BE2C (cell line): ENCODE results near the gene RAB28. TPM values are rescaled to one million over a fixed set of nuclear protein-coding genes. Genes with fewer than 3 reads are reported as not detected.

Experiments
- DNase-seq: peaks from one replicate; pipeline ENCODE4 v3.0.0-alpha.2; 2020
- H3K27me3 ChIP-seq: fragments of 250-450 bp; sonication (Bioruptor Pico); 2 replicates; pipeline ENCODE4 v1.5.1; 2020; ENCODE audit warnings: mild to moderate bottlenecking
- H3K36me3 ChIP-seq: fragments of 250-450 bp; sonication (Bioruptor Pico); 2 replicates; pipeline ENCODE4 v1.5.1; 2020; ENCODE audit warnings: mild to moderate bottlenecking
- H3K4me1 ChIP-seq: fragments of 250-450 bp; sonication (Bioruptor Pico); 2 replicates; pipeline ENCODE4 v1.5.1; 2020
- H3K4me3 ChIP-seq: 2 replicates; pipeline ENCODE4 v1.5.1; 2011; ENCODE audit warnings: low read depth, low read length
- H3K9me3 ChIP-seq: fragments of 250-450 bp; sonication (Bioruptor Pico); 2 replicates; pipeline ENCODE4 v1.5.1; 2020
- polyA plus RNA-seq: library from polyadenylated mRNA; unstranded; fragments of >200 nt; gene quantifications from one replicate; pipeline ENCODE4 v1.2.1, GENCODE V29; 2012; ENCODE audit warnings: low read depth, missing spikeins; ENCODE audit not compliant: insufficient read length, insufficient read depth
- TF ChIP-seq, protein P1 (sequence below): IDR thresholded peaks from 2 replicates; pipeline ENCODE4 v1.5.1; 2012; ENCODE audit warnings: mild to moderate bottlenecking, low read depth, low read length

RAB28 gene
- 9.3 TPM for polyA plus RNA-seq

DNA sequence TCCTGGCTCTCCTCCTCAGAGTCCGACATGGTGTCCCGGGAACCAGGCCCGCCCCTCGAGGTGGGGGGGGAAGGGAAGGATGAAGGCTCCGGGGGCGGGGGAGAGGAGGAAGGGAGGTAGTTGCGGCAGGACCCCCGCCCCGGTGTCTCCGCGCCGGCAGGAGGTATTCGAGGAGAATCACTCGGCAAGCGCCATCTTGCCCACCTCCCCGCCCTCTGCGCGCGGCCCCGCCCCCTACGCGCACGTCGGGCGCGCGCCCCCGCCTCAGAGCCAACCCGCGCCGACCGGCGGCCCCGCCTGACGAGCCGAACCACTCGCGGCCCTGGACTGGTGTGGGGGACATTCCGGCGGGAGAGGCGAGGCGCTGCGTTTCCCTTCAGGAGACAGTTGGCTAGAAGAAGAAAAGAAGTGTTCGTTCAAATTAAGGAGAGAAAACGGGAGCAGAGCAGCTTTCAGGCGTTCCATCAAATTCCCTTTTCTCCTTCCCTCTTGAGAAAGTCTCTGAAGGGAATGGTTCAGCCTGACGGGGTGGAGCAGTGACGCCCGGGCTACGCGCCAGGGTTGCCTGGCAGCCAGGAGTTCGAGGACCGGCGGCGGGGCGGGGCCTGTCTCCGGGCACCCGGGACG, at the start of gene RAB28:
Gene RAB28, minus strand, starts transcription at position 219 of the 627 bp plus-strand sequence.
- DNase-seq = peak; percentile 94
- peak within 1 kb of the TSS; percentile 88 for H3K4me3 ChIP-seq
- H3K36me3 ChIP-seq = no peaks in the 10 kb centered on the region
- no peaks in the 10 kb centered on the region for H3K27me3 ChIP-seq
- no peaks in the 10 kb centered on the region for H3K4me1 ChIP-seq
- no peaks in the 10 kb centered on the region for H3K9me3 ChIP-seq
- TF ChIP-seq, protein P1, sequence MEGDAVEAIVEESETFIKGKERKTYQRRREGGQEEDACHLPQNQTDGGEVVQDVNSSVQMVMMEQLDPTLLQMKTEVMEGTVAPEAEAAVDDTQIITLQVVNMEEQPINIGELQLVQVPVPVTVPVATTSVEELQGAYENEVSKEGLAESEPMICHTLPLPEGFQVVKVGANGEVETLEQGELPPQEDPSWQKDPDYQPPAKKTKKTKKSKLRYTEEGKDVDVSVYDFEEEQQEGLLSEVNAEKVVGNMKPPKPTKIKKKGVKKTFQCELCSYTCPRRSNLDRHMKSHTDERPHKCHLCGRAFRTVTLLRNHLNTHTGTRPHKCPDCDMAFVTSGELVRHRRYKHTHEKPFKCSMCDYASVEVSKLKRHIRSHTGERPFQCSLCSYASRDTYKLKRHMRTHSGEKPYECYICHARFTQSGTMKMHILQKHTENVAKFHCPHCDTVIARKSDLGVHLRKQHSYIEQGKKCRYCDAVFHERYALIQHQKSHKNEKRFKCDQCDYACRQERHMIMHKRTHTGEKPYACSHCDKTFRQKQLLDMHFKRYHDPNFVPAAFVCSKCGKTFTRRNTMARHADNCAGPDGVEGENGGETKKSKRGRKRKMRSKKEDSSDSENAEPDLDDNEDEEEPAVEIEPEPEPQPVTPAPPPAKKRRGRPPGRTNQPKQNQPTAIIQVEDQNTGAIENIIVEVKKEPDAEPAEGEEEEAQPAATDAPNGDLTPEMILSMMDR = no peak

DNA sequence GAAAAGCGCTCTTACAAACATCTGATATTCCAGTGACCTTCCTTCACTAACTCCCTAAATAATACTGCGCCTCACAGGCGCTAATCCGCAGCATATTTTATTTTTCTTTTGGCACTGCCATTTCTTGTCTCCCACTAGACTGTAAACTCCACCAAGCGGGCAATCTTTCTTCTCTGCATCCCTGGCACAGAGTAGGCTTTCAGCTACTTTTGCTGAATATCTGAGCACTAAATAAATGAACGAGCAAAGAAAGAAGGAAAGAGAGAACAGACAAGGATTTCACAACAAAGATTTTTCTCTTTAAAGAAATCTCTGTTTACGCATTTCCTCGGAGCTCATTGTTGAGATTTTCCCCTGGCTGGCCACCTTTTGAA, 47.5 kb upstream of the RAB28 start:
- Histone ChIP-seq H3K4me3 (no peak overlapping the region), H3K27me3 (peaks cover 97% of the 10 kb centered on the region), H3K4me1 (no peaks in the 10 kb centered on the region), H3K36me3 (no peaks in the 10 kb centered on the region), H3K9me3 (no peaks in the 10 kb centered on the region)
- TF ChIP-seq, protein P1 = no peak
- DNase-seq = no peak

DNA sequence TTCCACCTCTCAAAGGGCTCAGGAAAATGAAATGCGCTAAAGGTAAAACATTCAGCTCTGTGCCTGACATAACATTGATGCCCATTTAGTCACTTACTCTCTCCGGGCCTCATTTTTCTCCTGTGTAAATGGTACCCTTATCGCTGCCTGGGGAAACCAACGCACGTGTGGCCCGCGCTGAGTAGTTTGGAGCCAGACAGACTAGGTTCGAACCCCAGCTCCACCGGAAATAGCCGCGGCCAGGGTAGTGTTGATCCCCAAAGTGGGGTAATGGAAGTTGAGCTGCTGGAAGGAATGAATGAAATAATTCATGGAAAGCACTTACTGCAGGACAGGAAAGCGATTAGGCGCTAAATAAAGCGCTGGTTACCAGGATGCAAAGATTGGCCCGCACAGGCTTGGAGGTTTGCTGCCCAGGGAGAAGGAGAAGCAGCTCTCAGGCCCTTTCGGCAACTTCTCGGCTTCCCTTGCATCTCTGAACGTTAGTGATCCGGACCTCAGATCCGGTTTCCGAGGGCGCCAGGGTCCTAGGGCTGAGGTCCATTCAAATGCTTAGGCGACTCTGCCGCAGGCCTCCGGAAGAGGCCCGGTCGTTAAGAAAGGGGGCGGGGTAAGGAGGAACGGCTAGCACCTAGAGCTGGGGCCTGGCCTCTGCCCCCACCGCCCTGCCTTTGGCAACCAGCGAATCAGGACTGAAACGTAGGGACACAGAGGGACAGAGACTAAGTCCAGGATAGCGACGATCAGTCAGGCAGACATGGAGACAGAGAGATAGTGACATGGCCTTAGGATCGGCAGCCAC, 46.9 kb upstream of the RAB28 start:
- H3K9me3 ChIP-seq = no peaks in the 10 kb centered on the region
- no peaks in the 10 kb centered on the region for H3K36me3 ChIP-seq
- peaks cover 97% of the 10 kb centered on the region for H3K27me3 ChIP-seq
- DNase-seq = no peak
- no peaks in the 10 kb centered on the region for H3K4me1 ChIP-seq
- TF ChIP-seq, protein P1 = no peak
- H3K4me3 ChIP-seq = no peak overlapping the region

DNA sequence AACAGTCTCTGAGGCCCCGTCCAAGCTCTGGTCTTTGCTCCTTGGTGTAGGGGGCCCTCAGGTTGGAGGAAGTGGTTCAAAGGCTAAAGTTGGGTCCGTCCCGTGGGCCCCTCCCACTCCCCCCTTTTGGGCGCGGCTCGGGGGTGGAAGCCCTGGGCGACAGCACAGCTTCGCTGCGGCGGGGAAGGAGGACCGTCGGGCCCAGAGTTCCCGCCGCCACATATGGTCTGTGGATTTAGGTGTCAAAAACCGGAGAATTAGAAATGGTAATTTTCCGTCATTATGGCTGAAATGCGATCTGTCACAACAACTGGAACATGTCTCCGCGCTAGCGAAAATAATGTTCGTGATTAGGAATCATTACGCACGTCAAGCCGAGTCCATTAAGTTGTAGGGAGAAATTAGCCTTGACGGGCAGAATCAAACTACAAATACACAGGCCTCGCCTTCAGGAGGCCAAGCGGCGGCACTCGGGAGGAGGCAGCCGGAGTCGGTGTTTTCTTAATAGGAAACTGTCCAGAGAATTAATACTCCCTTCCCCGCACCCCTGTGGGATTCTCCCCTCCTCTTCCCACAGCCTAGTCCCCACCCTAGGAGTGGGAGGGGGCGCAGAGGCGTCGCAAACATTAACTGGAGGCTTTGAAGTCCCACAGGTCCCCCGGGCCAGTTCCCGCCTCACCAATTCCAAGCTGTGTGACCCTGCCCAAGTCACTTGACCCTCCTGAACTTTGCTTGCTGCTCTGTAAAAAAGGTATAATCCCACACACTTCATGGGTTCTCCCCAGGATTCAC, 45.2 kb upstream of the RAB28 start:
- no peak overlapping the region for H3K4me3 ChIP-seq
- H3K36me3 ChIP-seq = no peaks in the 10 kb centered on the region
- TF ChIP-seq, protein P1 = no peak
- peaks cover 97% of the 10 kb centered on the region for H3K27me3 ChIP-seq
- H3K4me1 ChIP-seq = no peaks in the 10 kb centered on the region
- DNase-seq = no peak
- H3K9me3 ChIP-seq = no peaks in the 10 kb centered on the region

DNA sequence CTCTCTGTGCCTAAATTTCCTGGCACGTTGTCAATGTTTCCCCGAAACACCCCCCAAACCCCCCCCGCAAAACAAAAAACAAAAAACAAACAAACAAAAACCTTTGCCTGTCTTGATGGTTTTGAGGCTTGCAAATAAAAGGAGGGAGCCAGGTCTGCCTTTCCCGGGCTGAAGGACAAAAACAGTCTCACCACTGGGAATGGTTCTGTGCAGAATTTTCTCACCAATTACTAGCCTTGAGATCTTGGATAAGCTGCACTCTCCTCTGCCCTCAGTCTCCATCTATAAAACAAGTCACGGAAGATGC, 44.6 kb upstream of the RAB28 start:
- DNase-seq = no peak

More for the DNA sequence above, 44.6 kb upstream of the RAB28 start:
- TF ChIP-seq, protein P1 = no peak
- peaks cover 95% of the 10 kb centered on the region for H3K27me3 ChIP-seq
- no peaks in the 10 kb centered on the region for H3K36me3 ChIP-seq
- no peaks in the 10 kb centered on the region for H3K4me1 ChIP-seq
- H3K4me3 ChIP-seq = no peak overlapping the region
- no peaks in the 10 kb centered on the region for H3K9me3 ChIP-seq
